ENCODE data around the gene SORL1. TPM values are rescaled to one million over a fixed set of nuclear protein-coding genes. Genes with fewer than 3 reads are reported as not detected.

The SORL1 gene
- total and polyA plus RNA-seq, 2 of the 8 experiments (the other 6 are each of a cell fraction or from before 2014, with no cell fraction given), result 38.1 to 65.5 TPM

DNA sequence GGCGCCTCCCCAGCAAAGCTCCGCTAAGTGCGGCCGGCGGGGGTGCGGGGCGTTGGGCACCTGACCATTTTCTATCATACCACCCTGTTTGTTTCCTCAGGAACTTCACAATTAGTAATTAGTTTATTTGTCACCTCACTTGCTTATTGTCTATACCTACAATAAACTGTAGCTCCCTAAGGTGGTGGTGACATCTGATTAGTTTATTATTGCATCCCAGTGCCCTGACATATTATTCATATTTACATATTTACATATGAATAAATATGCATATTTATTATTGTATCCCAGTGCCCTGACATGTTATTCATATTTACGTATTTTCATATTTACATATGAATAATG is 24.7 kb upstream of the SORL1 start:
- peak overlapping the region; percentile 60 to 75 for H3K4me2 ChIP-seq (ENCODE audit: insufficient read depth in 1 of 2, low read depth in 2 of 2, low read length in 2 of 2)
- no peak overlapping the region for H3K27ac ChIP-seq (ENCODE audit: low read depth, low read length)
- H3K4me3 ChIP-seq (ENCODE audit: extremely low read depth in 1 of 4, insufficient read depth in 2 of 4, low read depth in 3 of 4, low read length in 4 of 4), result peak overlapping the region in 3 of 4 experiments; percentile 20 to 55 (median 30); a peak in 4 of 8 replicates
- no peak overlapping the region for H3K23ac ChIP-seq (ENCODE audit: insufficient read length)
- no peak overlapping the region for H2BK5ac ChIP-seq (ENCODE audit: low read depth, low read length)
- H3K79me1 ChIP-seq (ENCODE audit: low read depth, low read length), result no peaks in the 10 kb centered on the region
- no peaks in the 10 kb centered on the region for H3K79me2 ChIP-seq (ENCODE audit: control insufficient read depth in 1 of 2, insufficient read depth in 2 of 2, low read length in 2 of 2)
- H2BK120ac ChIP-seq (replicated peaks; ENCODE audit: low read depth, low read length), result no peak overlapping the region
- no peaks in the 10 kb centered on the region for H3K36me3 ChIP-seq (ENCODE audit: control insufficient read depth in 2 of 4, insufficient read depth in 4 of 4, low read length in 3 of 4)
- no peak overlapping the region for H4K91ac ChIP-seq (replicated peaks; ENCODE audit: insufficient read length, low read length)
- H3K56ac ChIP-seq (replicated peaks; ENCODE audit: insufficient read length, low read depth, low read length), result no peak overlapping the region
- 16% methylated on average over 8 of the region's 8 CpGs; no CpG with 5 or more reads in 1 of the 2 experiments for WGBS, 2 experiments (ENCODE audit: extremely low coverage in 1 of 2, insufficient coverage in 1 of 2, insufficient read length in 1 of 2, insufficient replicate concordance in 2 of 2, low coverage in 1 of 2, low lambda C conversion rate in 2 of 2, missing lambda C conversion rate in 1 of 2)
- no peak overlapping the region for H3K4ac ChIP-seq (replicated peaks; ENCODE audit: insufficient read length, low read depth, low read length)
- H3K9ac ChIP-seq (replicated peaks in 1 of 4; ENCODE audit: extremely low read depth in 1 of 4, low read depth in 3 of 4, low read length in 3 of 4), result no peak overlapping the region
- ChIA-PET CTCF (ENCODE audit: partially characterized antibody) (interaction anchor here (0.7 to 1.8 kb wide), 9 partner anchors 11 to 175 kb away, joined by 3 to 4 read pairs (median 3); no protein-coding TSS in a partner anchor), POLR2A (ENCODE audit: partially characterized antibody) (interaction anchor here (0.8 to 1.5 kb wide), 3 partner anchors 19 to 1248 kb away, joined by 3 to 5 read pairs (median 4); no protein-coding TSS in a partner anchor)
- no peak overlapping the region for H3K18ac ChIP-seq (ENCODE audit: extremely low read depth, low read length)
- no peak overlapping the region for H2AK5ac ChIP-seq (ENCODE audit: low read depth, low read length)
- peaks cover 2% of the 10 kb centered on the region for H3K23me2 ChIP-seq (ENCODE audit: low read depth, low read length)
- no peak overlapping the region for H2BK20ac ChIP-seq (ENCODE audit: low read length)
- H2BK15ac ChIP-seq (ENCODE audit: low read length), result no peak overlapping the region
- H3K4me1 ChIP-seq (replicated peaks in 1 of 4; ENCODE audit: control insufficient read depth in 3 of 4, insufficient read depth in 4 of 4, low read length in 3 of 4), result peaks cover 0 to 2% (median under 1%) of the 10 kb centered on the region in 4 experiments; a peak in 2 of 7 replicates
- H2AFZ ChIP-seq (ENCODE audit: low read length), result no peak overlapping the region
- no peaks in the 10 kb centered on the region for H4K20me1 ChIP-seq (replicated peaks in 1 of 2; ENCODE audit: control insufficient read depth in 1 of 2, insufficient read depth in 2 of 2, low read length in 2 of 2)
- DNase-seq (ENCODE audit: low read depth in 1 of 2, low spot score in 2 of 2) (no peak), FAIRE-seq (no peak)
- no peak overlapping the region for H3K14ac ChIP-seq (ENCODE audit: insufficient read length)
- peaks cover 0 to 12% (median 5%) of the 10 kb centered on the region in 4 experiments; a peak in 6 of 7 replicates for H3K27me3 ChIP-seq (replicated peaks in 1 of 4; ENCODE audit: control insufficient read depth in 3 of 4, extremely low read depth in 1 of 4, insufficient read depth in 3 of 4, low read length in 3 of 4)
- H2BK12ac ChIP-seq (ENCODE audit: low read depth, low read length), result no peak overlapping the region
- H4K5ac ChIP-seq (ENCODE audit: insufficient read length, low read depth, low read length), result no peak overlapping the region
- no peaks in the 10 kb centered on the region; a peak in 1 of 4 replicates for H3K9me3 ChIP-seq (ENCODE audit: insufficient read depth in 2 of 2, low read depth in 1 of 2, low read length in 1 of 2)
- H4K8ac ChIP-seq (ENCODE audit: extremely low read depth, insufficient read depth, low read length), result no peak overlapping the region; the same call in 1 of the 2 replicates
- TF ChIP-seq, protein P1, sequence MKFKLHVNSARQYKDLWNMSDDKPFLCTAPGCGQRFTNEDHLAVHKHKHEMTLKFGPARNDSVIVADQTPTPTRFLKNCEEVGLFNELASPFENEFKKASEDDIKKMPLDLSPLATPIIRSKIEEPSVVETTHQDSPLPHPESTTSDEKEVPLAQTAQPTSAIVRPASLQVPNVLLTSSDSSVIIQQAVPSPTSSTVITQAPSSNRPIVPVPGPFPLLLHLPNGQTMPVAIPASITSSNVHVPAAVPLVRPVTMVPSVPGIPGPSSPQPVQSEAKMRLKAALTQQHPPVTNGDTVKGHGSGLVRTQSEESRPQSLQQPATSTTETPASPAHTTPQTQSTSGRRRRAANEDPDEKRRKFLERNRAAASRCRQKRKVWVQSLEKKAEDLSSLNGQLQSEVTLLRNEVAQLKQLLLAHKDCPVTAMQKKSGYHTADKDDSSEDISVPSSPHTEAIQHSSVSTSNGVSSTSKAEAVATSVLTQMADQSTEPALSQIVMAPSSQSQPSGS (IDR thresholded peaks at IDR 0.05; ENCODE audit: low read length), result no peak
- TF ChIP-seq GABPA (IDR thresholded peaks at IDR 0.05; ENCODE audit: borderline replicate concordance, insufficient read depth, low read length), result no peak
- TF ChIP-seq ZNF274 (IDR thresholded peaks at IDR 0.05; ENCODE audit: borderline replicate concordance, extremely low read depth, low read length), result no peak
- TF ChIP-seq NRF1 (IDR thresholded peaks at IDR 0.05; ENCODE audit: low read depth, low read length), result peak; percentile 24; the same call in 1 of the 2 replicates
- TF ChIP-seq, protein P2, sequence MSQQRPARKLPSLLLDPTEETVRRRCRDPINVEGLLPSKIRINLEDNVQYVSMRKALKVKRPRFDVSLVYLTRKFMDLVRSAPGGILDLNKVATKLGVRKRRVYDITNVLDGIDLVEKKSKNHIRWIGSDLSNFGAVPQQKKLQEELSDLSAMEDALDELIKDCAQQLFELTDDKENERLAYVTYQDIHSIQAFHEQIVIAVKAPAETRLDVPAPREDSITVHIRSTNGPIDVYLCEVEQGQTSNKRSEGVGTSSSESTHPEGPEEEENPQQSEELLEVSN (IDR thresholded peaks at IDR 0.05), result no peak
- TF ChIP-seq RXRA (IDR thresholded peaks at IDR 0.05; ENCODE audit: insufficient read depth, low read depth, low read length), result no peak
- TF ChIP-seq RNF2 (IDR thresholded peaks at IDR 0.05; ENCODE audit: borderline replicate concordance, low read depth, low read length, missing control alignments, poor library complexity, severe bottlenecking), result no peak

All from H1 (cell line).